ENCODE results near the gene MRPL41.
"Not testable (repeated sequence)": the region's sequence is repeated elsewhere in the genome, so short reads cannot be mapped to it uniquely, and the experiment has no call there.

MRPL41 gene

GRCh38 chr9:137514691-137515337, 36.9 kb upstream of the MRPL41 start:
- Histone ChIP-seq H3K36me3 (ENCODE audit: insufficient read depth, low read length) (no peaks in the 10 kb centered on the region), H3K4me3 (ENCODE audit: low read length, poor library complexity, severe bottlenecking) (no peak overlapping the region), H3K9ac (ENCODE audit: low read depth, low read length, poor library complexity, severe bottlenecking) (no peak overlapping the region), H3K4me2 (ENCODE audit: low read depth, low read length, poor library complexity, severe bottlenecking) (no peak overlapping the region), H3K9me2 (replicated peaks; ENCODE audit: low read depth, low read length) (no peaks in the 10 kb centered on the region), H3K9me3 (ENCODE audit: insufficient read depth, low read depth, low read length) (no peaks in the 10 kb centered on the region), H4K20me1 (ENCODE audit: insufficient read depth, low read length, poor library complexity, severe bottlenecking) (no peaks in the 10 kb centered on the region), H3K4me1 (ENCODE audit: insufficient read depth, low read length, poor library complexity, severe bottlenecking) (no peaks in the 10 kb centered on the region), H3K27me3 (ENCODE audit: insufficient read depth, low read length, poor library complexity, severe bottlenecking) (no peaks in the 10 kb centered on the region), H3K79me2 (ENCODE audit: insufficient read depth, low read length) (no peaks in the 10 kb centered on the region), H3F3A (ENCODE audit: low read depth) (no peaks in the 10 kb centered on the region; the same call in 1 of the 2 replicates), H2AFZ (ENCODE audit: low read length) (no peak overlapping the region)
- TF ChIP-seq EZH2phosphoT487 (IDR thresholded peaks at IDR 0.05; ENCODE audit: borderline replicate concordance) = no peak
- TF ChIP-seq, protein P1, sequence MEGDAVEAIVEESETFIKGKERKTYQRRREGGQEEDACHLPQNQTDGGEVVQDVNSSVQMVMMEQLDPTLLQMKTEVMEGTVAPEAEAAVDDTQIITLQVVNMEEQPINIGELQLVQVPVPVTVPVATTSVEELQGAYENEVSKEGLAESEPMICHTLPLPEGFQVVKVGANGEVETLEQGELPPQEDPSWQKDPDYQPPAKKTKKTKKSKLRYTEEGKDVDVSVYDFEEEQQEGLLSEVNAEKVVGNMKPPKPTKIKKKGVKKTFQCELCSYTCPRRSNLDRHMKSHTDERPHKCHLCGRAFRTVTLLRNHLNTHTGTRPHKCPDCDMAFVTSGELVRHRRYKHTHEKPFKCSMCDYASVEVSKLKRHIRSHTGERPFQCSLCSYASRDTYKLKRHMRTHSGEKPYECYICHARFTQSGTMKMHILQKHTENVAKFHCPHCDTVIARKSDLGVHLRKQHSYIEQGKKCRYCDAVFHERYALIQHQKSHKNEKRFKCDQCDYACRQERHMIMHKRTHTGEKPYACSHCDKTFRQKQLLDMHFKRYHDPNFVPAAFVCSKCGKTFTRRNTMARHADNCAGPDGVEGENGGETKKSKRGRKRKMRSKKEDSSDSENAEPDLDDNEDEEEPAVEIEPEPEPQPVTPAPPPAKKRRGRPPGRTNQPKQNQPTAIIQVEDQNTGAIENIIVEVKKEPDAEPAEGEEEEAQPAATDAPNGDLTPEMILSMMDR (conservative IDR thresholded peaks at IDR 0.05; ENCODE audit: low read length) = no peak

DNA sequence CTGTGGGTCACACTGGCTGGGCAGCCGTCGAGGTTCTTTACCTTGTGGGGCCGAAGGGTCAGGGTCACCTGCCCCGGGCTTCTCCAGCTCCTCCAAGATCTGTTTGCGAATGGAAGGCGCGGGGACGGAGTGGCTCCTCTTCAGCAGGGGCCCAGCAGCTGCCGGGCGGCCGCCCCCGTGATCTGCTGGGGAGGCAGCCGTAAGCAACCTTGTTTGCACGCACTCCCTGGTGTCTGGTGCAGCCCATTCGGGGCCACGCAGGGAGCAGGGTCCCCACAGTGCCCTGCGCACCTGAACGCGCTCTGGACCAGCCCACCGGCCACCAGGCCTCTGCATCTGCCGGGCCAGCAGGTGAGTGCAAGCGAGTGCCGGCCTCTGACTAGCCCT, 36.3 kb upstream of the MRPL41 start:
- Histone ChIP-seq H3K9me3 (ENCODE audit: insufficient read depth, low read depth, low read length) (no peaks in the 10 kb centered on the region), H3K4me1 (ENCODE audit: insufficient read depth, low read length, poor library complexity, severe bottlenecking) (no peaks in the 10 kb centered on the region), H3K9ac (ENCODE audit: low read depth, low read length, poor library complexity, severe bottlenecking) (no peak overlapping the region), H3F3A (ENCODE audit: low read depth) (no peaks in the 10 kb centered on the region; the same call in 1 of the 2 replicates), H3K4me2 (ENCODE audit: low read depth, low read length, poor library complexity, severe bottlenecking) (no peak overlapping the region), H3K9me2 (replicated peaks; ENCODE audit: low read depth, low read length) (no peaks in the 10 kb centered on the region), H2AFZ (ENCODE audit: low read length) (no peak overlapping the region), H3K27me3 (ENCODE audit: insufficient read depth, low read length, poor library complexity, severe bottlenecking) (no peaks in the 10 kb centered on the region), H3K79me2 (ENCODE audit: insufficient read depth, low read length) (no peaks in the 10 kb centered on the region), H3K36me3 (ENCODE audit: insufficient read depth, low read length) (no peaks in the 10 kb centered on the region), H3K4me3 (ENCODE audit: low read length, poor library complexity, severe bottlenecking) (no peak overlapping the region), H4K20me1 (ENCODE audit: insufficient read depth, low read length, poor library complexity, severe bottlenecking) (no peaks in the 10 kb centered on the region)
- TF ChIP-seq EZH2phosphoT487 (IDR thresholded peaks at IDR 0.05; ENCODE audit: borderline replicate concordance) = no peak
- TF ChIP-seq, protein P1 (conservative IDR thresholded peaks at IDR 0.05; ENCODE audit: low read length) = no peak

GRCh38 chr9:137516144-137516917, 35.3 kb upstream of the MRPL41 start:
- H3K9ac ChIP-seq (ENCODE audit: low read depth, low read length, poor library complexity, severe bottlenecking) = no peak overlapping the region
- no peaks in the 10 kb centered on the region for H4K20me1 ChIP-seq (ENCODE audit: insufficient read depth, low read length, poor library complexity, severe bottlenecking)
- no peak overlapping the region for H2AFZ ChIP-seq (ENCODE audit: low read length)
- no peaks in the 10 kb centered on the region; the same call in 1 of the 2 replicates for H3F3A ChIP-seq (ENCODE audit: low read depth)
- H3K4me1 ChIP-seq (ENCODE audit: insufficient read depth, low read length, poor library complexity, severe bottlenecking) = no peaks in the 10 kb centered on the region
- no peaks in the 10 kb centered on the region for H3K27me3 ChIP-seq (ENCODE audit: insufficient read depth, low read length, poor library complexity, severe bottlenecking)
- TF ChIP-seq, protein P1 (conservative IDR thresholded peaks at IDR 0.05; ENCODE audit: low read length) = no peak
- TF ChIP-seq EZH2phosphoT487 (IDR thresholded peaks at IDR 0.05; ENCODE audit: borderline replicate concordance) = no peak
- H3K9me3 ChIP-seq (ENCODE audit: insufficient read depth, low read depth, low read length) = no peaks in the 10 kb centered on the region
- no peaks in the 10 kb centered on the region for H3K9me2 ChIP-seq (replicated peaks; ENCODE audit: low read depth, low read length)
- no peaks in the 10 kb centered on the region for H3K79me2 ChIP-seq (ENCODE audit: insufficient read depth, low read length)
- H3K4me3 ChIP-seq (ENCODE audit: low read length, poor library complexity, severe bottlenecking) = no peak overlapping the region
- no peak overlapping the region for H3K4me2 ChIP-seq (ENCODE audit: low read depth, low read length, poor library complexity, severe bottlenecking)
- no peaks in the 10 kb centered on the region for H3K36me3 ChIP-seq (ENCODE audit: insufficient read depth, low read length)

DNA sequence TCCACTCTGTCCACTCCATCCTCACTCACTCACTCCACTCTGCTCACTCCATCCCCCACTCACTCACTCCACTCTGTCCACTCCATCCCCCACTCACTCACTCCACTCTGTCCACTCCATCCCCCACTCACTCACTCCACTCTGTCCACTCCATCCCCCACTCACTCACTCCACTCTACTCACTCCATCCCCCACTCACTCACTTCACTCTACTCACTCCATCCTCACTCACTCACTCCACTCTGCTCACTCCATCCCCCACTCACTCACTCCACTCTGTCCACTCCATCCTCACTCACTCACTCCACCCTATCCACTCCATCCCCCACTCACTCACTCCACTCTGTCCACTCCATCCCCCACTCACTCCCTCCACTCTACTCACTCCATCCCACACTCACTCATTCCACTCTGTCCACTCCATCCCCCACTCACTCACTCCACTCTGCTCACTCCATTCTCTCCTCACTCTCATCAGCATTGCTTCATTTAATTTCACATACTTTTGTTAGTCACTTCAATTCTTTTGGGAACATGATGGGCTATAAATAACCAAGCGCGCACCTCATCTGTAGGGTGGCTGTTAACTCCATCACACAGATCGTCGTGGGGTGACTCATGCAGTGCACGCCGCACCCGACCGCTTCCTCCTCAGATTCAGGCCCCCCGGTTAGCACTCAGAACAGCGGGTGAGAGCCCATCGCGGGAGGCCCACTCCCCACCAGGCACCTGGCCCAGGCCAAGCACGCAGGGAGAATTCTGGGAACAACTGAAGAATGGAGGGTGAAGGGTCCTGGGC, 32.8 kb upstream of the MRPL41 start:
- H2AFZ ChIP-seq (ENCODE audit: low read length); H3K79me2 ChIP-seq (ENCODE audit: insufficient read depth, low read length); H3K36me3 ChIP-seq (ENCODE audit: insufficient read depth, low read length); H4K20me1 ChIP-seq (ENCODE audit: insufficient read depth, low read length, poor library complexity, severe bottlenecking); H3K9me2 ChIP-seq (replicated peaks; ENCODE audit: low read depth, low read length); H3K4me2 ChIP-seq (ENCODE audit: low read depth, low read length, poor library complexity, severe bottlenecking); H3K9ac ChIP-seq (ENCODE audit: low read depth, low read length, poor library complexity, severe bottlenecking); H3K4me3 ChIP-seq (ENCODE audit: low read length, poor library complexity, severe bottlenecking); H3K27me3 ChIP-seq (ENCODE audit: insufficient read depth, low read length, poor library complexity, severe bottlenecking); H3K9me3 ChIP-seq (ENCODE audit: insufficient read depth, low read depth, low read length); H3F3A ChIP-seq (ENCODE audit: low read depth); H3K4me1 ChIP-seq (ENCODE audit: insufficient read depth, low read length, poor library complexity, severe bottlenecking): not testable (repeated sequence)

All from Loucy (cell line).